Gastroesophageal sphincter (tissue), 4 donors: ENCODE measurements around the gene SF3B6. TPM values are rescaled to one million over a fixed set of nuclear protein-coding genes. Genes with fewer than 3 reads are reported as not detected.

Experiments used
- ATAC-seq: fragments of 150-250 bp; one replicate; pipeline ENCODE4 v1.9.1; 2016; ENCODE audit warnings: mild to moderate bottlenecking, moderate library complexity
- H3K27ac ChIP-seq, 4 donors: fragments of 200-600 bp; sonication (generic) in 3 of 4; 1 replicate in 3 of 4; 2 replicates in 1 of 4; pipeline ENCODE4 v1.5.1; 2016 to 2019
- H3K27me3 ChIP-seq: fragments of 200-600 bp; sonication (generic); one replicate; pipeline ENCODE4 v1.5.1; 2019
- H3K36me3 ChIP-seq, 2 donors: fragments of 200-600 bp; sonication (generic); one replicate each; pipeline ENCODE4 v1.5.1; 2019; ENCODE audit warnings: control low read depth in 1 of 2
- H3K4me1 ChIP-seq, 3 donors: fragments of 200-600 bp; sonication (generic); 1 replicate in 2 of 3; 2 replicates in 1 of 3; pipeline ENCODE4 v1.5.1; 2016 to 2019; ENCODE audit warnings: control low read depth in 2 of 3
- H3K4me3 ChIP-seq, 2 donors: fragments of 200-600 bp; sonication (generic); one replicate each; pipeline ENCODE4 v1.5.1; 2019; ENCODE audit warnings: mild to moderate bottlenecking in 1 of 2, moderate library complexity in 1 of 2
- H3K9me3 ChIP-seq, 3 donors: fragments of 200-600 bp; sonication (generic); one replicate each; pipeline ENCODE4 v1.5.1; 2017 to 2019; ENCODE audit warnings: control low read depth in 2 of 3
- CTCF ChIP-seq, 4 experiments: fragments of 200-600 bp in 2 of 4; fragments of 450-650 bp in 2 of 4; sonication (generic) in 1 of 4; IDR thresholded peaks; one replicate each; pipeline ENCODE4 v1.5.1; 2017 to 2019; ENCODE audit warnings: antibody characterized with exemption in 4 of 4, mild to moderate bottlenecking in 2 of 4, moderate library complexity in 2 of 4
- EP300 ChIP-seq: sonication (generic); formaldehyde crosslinking; IDR thresholded peaks from one replicate; pipeline ENCODE4 v1.6.1; 2017; ENCODE audit warnings: antibody characterized with exemption, mild to moderate bottlenecking
- POLR2A ChIP-seq, 2 donors: fragments of 450-650 bp; IDR thresholded peaks; one replicate each; pipeline ENCODE4 v1.6.1; 2017; ENCODE audit warnings: antibody characterized with exemption in 2 of 2, mild to moderate bottlenecking in 2 of 2, moderate library complexity in 1 of 2
- POLR2AphosphoS5 ChIP-seq: sonication (generic); formaldehyde crosslinking; IDR thresholded peaks from one replicate; pipeline ENCODE4 v1.6.1; 2017; ENCODE audit warnings: antibody characterized with exemption
- WGBS, 2 donors: methylation state at CpG; one replicate each; pipeline ENCODE4 v1.1.5; 2018; ENCODE audit warnings: low coverage in 1 of 2; 5-methylcytosine and 5-hydroxymethylcytosine counted together
- total RNA-seq, 4 donors: library from RNA; depleted of rRNA; stranded (reverse); fragments of >200 nt; gene quantifications; one replicate each; pipeline ENCODE4 v1.1.0, GENCODE V29; 2016

Gene SF3B6
- total RNA-seq, 4 donors from 2014 or later: 96.8 to 128 (median 115) TPM

- no peak for TF ChIP-seq CTCF (IDR thresholded peaks at IDR 0.05)
- TF ChIP-seq POLR2A (IDR thresholded peaks at IDR 0.05): no peak
- TF ChIP-seq EP300: no peak
- no peak for TF ChIP-seq POLR2AphosphoS5
- ATAC-seq: no peak
- no peaks in the 10 kb centered on the region for H3K9me3 ChIP-seq
These were observed 25.8 kb downstream of the SF3B6 start for GRCh38 chr2:24050041-24050979.

GRCh38 chr2:24049485-24050021 is 26.6 kb downstream of the SF3B6 start, which contains the start of gene FKBP1B:
FKBP1B (plus strand) TSS chr2:24049741; CDS start chr2:24049850, 109 bp downstream.
- peak within 1 kb of the TSS; percentile 46 to 85 for H3K4me3 ChIP-seq
- H3K27ac ChIP-seq: peak within 1 kb of the TSS in 3 of 4 donors; percentile 59 to 85 (median 67)
- no peaks in the 10 kb centered on the region for H3K36me3 ChIP-seq
- ATAC-seq: peak; percentile 32
- TF ChIP-seq CTCF (IDR thresholded peaks at IDR 0.05) (no peak), POLR2A (IDR thresholded peaks at IDR 0.05) (no peak), POLR2AphosphoS5 (no peak), EP300 (no peak)
- no peaks in the 10 kb centered on the region for H3K9me3 ChIP-seq
- 0% methylated on average over 3 of the region's 52 CpGs; no CpG with 5 or more reads in 1 of the 2 donors for WGBS, 2 donors
- H3K4me1 ChIP-seq: peaks cover 0 to 40% (median 12%) of the 10 kb centered on the region in 3 donors
- H3K27me3 ChIP-seq: no peaks in the 10 kb centered on the region

More at GRCh38 chr2:24050041-24050979, 25.8 kb downstream of the SF3B6 start:
- WGBS, 2 donors: 17 to 48% methylated on average over 4 to 7 of the region's 47 CpGs
- Histone ChIP-seq H3K4me3 (peak overlapping the region; percentile 46 to 85), H3K36me3 (no peaks in the 10 kb centered on the region), H3K27me3 (no peaks in the 10 kb centered on the region), H3K27ac (peak overlapping the region in 3 of 4 donors; percentile 59 to 85 (median 67)), H3K4me1 (peaks cover 0 to 40% (median 12%) of the 10 kb centered on the region in 3 donors)

- Histone ChIP-seq H3K27me3 (no peaks in the 10 kb centered on the region), H3K27ac (peak overlapping the region in 2 of 4 donors; percentile 59 to 85), H3K9me3 (no peaks in the 10 kb centered on the region), H3K4me3 (peak overlapping the region; percentile 46 to 85), H3K4me1 (peaks cover 0 to 40% (median 12%) of the 10 kb centered on the region in 3 donors), H3K36me3 (no peaks in the 10 kb centered on the region)
- TF ChIP-seq EP300 (no peak), POLR2AphosphoS5 (no peak), POLR2A (IDR thresholded peaks at IDR 0.05) (no peak), CTCF (IDR thresholded peaks at IDR 0.05) (no peak)
- 15 to 21% methylated on average over 17 to 21 of the region's 23 CpGs for WGBS, 2 donors
- ATAC-seq: no peak
These were observed 27.2 kb downstream of the SF3B6 start for GRCh38 chr2:24048769-24049484.

- Histone ChIP-seq H3K36me3 (no peaks in the 10 kb centered on the region), H3K27ac (peak overlapping the region in 2 of 4 donors; percentile 27 to 49), H3K27me3 (no peaks in the 10 kb centered on the region), H3K9me3 (no peaks in the 10 kb centered on the region), H3K4me3 (peak overlapping the region in 1 of 2 donors; percentile 60), H3K4me1 (peaks cover 0 to 40% (median 12%) of the 10 kb centered on the region in 3 donors)
- no peak for ATAC-seq
- no peak for TF ChIP-seq CTCF (IDR thresholded peaks at IDR 0.05)
- TF ChIP-seq POLR2AphosphoS5: no peak
- no peak for TF ChIP-seq EP300
- no peak for TF ChIP-seq POLR2A (IDR thresholded peaks at IDR 0.05)
- WGBS, 2 donors: 43 to 51% methylated on average over 5 to 8 of the region's 8 CpGs
These were observed 28.5 kb downstream of the SF3B6 start for GRCh38 chr2:24047703-24048033.
